RWPE1 (cell line): ENCODE data around the gene TCF15.

Experiments
- CTCF ChIA-PET: fragments of 350-600 bp; sonication (Branson Sonifier 250); formaldehyde crosslinking; extraction: SDS; loops from one replicate; lab custom pipeline; 2021; lab: Yijun Ruan, JAX
- POLR2A ChIA-PET: fragments of 400-600 bp; formaldehyde crosslinking; extraction: SDS; loops from one replicate; lab custom pipeline; 2020; ENCODE audit warnings: antibody characterized with exemption; ENCODE audit not compliant: low non-redundant PET; lab: Yijun Ruan, JAX
- DNase-seq: peaks from one replicate; pipeline ENCODE4 v3.0.0; 2012; ENCODE audit warnings: low spot score
- H3K27ac ChIP-seq: fragments of 450-650 bp; 2 replicates; pipeline ENCODE4 v1.5.1; 2017
- TF ChIP-seq, protein P1 (sequence below): fragments of 450-650 bp; conservative IDR thresholded peaks from 2 replicates; pipeline ENCODE4 v1.5.1; 2017; ENCODE audit warnings: low read depth, mild to moderate bottlenecking

The TCF15 gene

DNA sequence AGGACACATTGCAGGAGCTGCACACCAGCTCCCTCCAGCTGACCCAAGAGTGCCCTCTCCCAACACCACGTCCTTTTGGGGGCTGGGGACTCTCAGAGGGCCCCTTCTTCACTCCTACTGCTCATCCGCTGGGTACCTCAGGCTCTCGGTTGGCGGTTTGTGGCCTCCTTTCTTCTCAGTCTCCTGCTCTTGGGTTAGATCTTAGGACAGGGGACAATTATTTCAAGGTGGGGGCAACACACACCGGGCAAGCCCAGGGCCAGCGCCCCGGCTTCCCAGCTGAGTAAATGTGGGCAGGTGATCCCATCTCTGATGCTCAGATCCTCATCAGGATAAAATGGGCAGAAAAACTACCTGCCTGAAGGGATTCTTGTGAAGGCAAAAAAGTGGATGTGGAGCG, 1.1 kb downstream of the TCF15 start:
- H3K27ac ChIP-seq = no peak overlapping the region
- TF ChIP-seq, protein P1, sequence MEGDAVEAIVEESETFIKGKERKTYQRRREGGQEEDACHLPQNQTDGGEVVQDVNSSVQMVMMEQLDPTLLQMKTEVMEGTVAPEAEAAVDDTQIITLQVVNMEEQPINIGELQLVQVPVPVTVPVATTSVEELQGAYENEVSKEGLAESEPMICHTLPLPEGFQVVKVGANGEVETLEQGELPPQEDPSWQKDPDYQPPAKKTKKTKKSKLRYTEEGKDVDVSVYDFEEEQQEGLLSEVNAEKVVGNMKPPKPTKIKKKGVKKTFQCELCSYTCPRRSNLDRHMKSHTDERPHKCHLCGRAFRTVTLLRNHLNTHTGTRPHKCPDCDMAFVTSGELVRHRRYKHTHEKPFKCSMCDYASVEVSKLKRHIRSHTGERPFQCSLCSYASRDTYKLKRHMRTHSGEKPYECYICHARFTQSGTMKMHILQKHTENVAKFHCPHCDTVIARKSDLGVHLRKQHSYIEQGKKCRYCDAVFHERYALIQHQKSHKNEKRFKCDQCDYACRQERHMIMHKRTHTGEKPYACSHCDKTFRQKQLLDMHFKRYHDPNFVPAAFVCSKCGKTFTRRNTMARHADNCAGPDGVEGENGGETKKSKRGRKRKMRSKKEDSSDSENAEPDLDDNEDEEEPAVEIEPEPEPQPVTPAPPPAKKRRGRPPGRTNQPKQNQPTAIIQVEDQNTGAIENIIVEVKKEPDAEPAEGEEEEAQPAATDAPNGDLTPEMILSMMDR = no peak
- POLR2A ChIA-PET = no interaction called here
- no peak for DNase-seq
- CTCF ChIA-PET = no interaction called here

DNA sequence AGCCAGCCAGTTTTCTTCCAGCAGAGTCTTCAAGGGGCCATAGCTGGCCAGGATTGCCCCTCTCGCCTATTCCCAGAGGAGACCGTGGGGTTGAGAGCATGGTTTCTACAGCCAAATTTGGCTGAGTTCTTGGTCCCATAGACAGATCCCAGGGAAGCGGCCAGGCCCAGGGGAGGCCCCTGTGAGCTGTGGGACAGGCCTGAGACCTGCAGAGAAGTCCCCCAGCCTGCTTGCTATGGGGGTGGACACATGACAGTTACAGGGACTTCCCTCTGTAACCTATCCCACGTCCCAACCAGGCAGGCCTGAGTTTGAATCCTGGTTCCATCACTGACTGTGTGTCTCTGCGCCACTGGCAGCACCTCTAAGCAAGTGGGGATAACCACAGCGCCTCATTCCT, 2.6 kb downstream of the TCF15 start:
- TF ChIP-seq, protein P1 = no peak
- ChIA-PET POLR2A (no interaction called here), CTCF (interaction anchor here (0.9 to 1.0 kb wide), 2 partner anchors 11 to 38 kb away, joined by 3 to 4 read pairs; no protein-coding TSS in a partner anchor)
- H3K27ac ChIP-seq = no peak overlapping the region
- no peak for DNase-seq

DNA sequence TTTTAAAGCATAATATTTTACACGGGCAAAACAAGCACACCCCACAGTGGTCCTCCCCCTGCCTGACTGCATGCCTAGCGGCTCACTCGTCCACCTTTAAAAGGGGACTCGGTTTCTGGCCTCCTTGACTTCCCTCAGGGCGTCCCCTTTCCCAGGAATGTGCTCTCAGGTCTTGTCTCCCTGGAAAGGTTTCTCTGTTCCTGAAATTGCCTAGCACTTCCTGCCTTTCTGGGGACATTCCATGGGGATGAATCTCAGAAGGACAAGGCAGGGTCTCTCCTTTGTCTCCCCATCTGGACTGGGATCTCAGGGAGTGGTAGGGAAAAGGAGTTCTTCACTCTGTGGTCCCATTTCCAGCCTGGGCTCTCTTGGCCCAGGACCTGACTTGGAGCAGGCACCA, 4.9 kb downstream of the TCF15 start:
- DNase-seq = no peak
- TF ChIP-seq, protein P1 = no peak
- no peak overlapping the region for H3K27ac ChIP-seq
- CTCF ChIA-PET = no interaction called here
- POLR2A ChIA-PET = no interaction called here

DNA sequence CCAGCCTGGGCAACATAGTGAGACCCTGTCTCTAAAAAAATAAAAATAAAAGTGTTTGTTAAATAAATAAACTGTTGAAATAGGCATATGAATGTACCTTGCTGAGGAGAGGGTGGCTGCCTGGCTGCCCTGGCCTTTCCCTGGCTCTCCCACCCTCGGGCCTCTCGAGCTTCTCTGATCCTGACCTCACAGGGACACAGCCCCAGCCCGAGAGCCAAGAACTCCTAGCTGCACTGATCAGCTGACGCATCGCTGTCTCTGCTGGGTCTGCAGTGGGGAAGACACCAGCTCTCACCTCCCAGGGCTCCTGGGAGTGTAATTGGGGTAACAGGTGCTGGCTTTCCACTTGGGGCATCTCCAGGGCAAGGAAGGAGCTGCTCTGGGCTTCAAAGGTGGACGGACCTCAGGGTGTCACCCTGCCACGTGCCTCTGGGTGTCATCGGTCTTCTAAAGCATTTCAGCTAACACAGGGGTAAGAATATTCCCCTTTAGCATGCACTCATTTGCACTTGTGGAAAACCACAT, 6.9 kb downstream of the TCF15 start:
- DNase-seq = no peak
- TF ChIP-seq, protein P1 = no peak

DNA sequence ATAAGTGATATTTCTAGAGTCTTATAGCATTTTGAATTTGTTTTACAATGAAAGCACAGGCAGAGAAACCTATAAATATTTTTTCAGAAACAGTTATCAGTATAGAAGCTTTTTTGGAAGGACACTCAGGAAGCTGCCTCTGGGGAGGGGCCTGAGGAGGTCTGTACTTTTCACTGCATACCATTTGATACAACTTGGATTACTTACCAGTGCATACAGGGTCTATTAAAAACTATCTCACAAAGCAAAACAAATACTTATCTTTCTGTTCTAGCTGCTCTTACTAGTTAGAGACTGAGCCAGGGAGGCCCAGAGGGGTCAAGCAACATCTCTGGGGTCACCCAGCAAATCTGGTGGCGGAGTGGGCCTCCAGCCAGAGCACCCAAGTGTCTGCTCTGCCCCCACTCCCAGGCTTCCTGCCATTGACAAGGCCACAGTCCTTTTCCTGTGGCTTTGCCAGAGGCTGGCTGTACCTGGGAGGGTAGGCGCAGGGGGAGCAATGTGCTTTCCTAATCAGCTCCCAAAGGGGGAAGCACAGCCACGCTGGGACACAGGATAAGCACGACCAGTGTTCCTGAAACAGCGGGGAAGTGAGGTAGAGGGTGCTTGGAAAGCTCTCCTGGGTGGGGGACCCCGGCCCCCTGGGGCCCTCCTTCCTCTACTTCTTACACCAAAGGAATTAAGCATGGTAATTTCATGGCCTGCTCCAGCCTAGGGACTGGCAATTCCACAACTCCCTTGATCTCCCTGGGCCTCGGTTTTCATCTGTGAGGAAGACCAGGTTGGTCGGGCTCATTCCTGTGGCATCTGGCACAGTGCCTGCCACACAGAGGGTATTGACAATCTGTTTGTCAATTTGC, 7.8 kb downstream of the TCF15 start:
- TF ChIP-seq, protein P1 = no peak
- POLR2A ChIA-PET = no interaction called here
- CTCF ChIA-PET = no interaction called here
- H3K27ac ChIP-seq = no peak overlapping the region
- DNase-seq = no peak

More for the DNA sequence above, 6.9 kb downstream of the TCF15 start:
- POLR2A ChIA-PET = no interaction called here
- CTCF ChIA-PET = interaction anchor here (0.8 kb wide), 1 partner anchor 125 kb away, joined by 3 read pairs; no protein-coding TSS in a partner anchor
- no peak overlapping the region for H3K27ac ChIP-seq

DNA sequence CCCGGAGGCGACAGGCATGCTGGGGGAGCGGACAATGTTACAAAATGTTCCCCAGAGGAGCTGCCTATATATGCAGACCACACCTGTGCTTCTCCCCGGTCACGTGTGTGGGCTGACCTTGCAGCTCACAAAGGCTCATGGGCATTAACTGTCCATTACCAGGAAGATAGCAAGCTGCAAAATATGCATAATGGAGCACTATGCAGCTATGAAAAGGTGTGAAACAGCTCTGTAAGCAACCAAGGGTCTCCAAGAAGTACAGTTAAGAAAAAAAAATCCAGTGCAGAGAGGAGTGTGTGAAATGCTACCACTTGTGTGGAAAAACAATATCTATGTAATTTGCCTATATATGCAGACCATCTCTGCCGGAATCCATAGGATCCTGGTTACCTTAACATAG, 9.4 kb downstream of the TCF15 start:
- no peak overlapping the region for H3K27ac ChIP-seq
- CTCF ChIA-PET = no interaction called here
- TF ChIP-seq, protein P1 = no peak
- POLR2A ChIA-PET = interaction anchor here (0.6 kb wide), 1 partner anchor 9 kb away, joined by 5 read pairs; no protein-coding TSS in a partner anchor
- DNase-seq = no peak
